Sigmoid colon (tissue), 7 donors: ENCODE measurements around the gene CDK8. TPM values are rescaled to one million over a fixed set of nuclear protein-coding genes. Genes with fewer than 3 reads are reported as not detected.

ENCODE experiments used
- DNase-seq: peaks from one replicate; pipeline ENCODE4 v3.0.0-alpha.2; 2019
- H3K27ac ChIP-seq, 4 donors: fragments of 200-600 bp; sonication (generic); one replicate each; pipeline ENCODE4 v1.5.1; 2016 to 2019; ENCODE audit warnings: mild to moderate bottlenecking in 1 of 4
- H3K27me3 ChIP-seq, 3 donors: fragments of 200-600 bp; sonication (generic); one replicate each; pipeline ENCODE4 v1.5.1; 2019; ENCODE audit warnings: mild to moderate bottlenecking in 1 of 3
- H3K36me3 ChIP-seq, 4 donors: fragments of 200-600 bp; sonication (generic); one replicate each; pipeline ENCODE4 v1.5.1; 2016 to 2019
- H3K4me1 ChIP-seq, 4 donors: fragments of 200-600 bp; sonication (generic); one replicate each; pipeline ENCODE4 v1.5.1; 2017 to 2019
- H3K4me3 ChIP-seq, 4 donors: fragments of 200-600 bp; sonication (generic); one replicate each; pipeline ENCODE4 v1.5.1; 2017 to 2019; ENCODE audit warnings: mild to moderate bottlenecking in 2 of 4, moderate library complexity in 1 of 4
- H3K9me3 ChIP-seq, 4 donors: fragments of 200-600 bp in 3 of 4; sonication (generic) in 3 of 4; one replicate each; pipeline versions ENCODE4 v1.5.1 to v1.6.1; 2013 to 2019
- EP300 ChIP-seq, 4 donors: sonication (generic); formaldehyde crosslinking; IDR thresholded peaks; one replicate each; pipeline ENCODE4 v1.6.1; 2017; ENCODE audit warnings: antibody characterized with exemption in 4 of 4
- POLR2A ChIP-seq, 2 donors: fragments of 450-650 bp; IDR thresholded peaks; one replicate each; pipeline ENCODE4 v1.6.1; 2016; ENCODE audit warnings: antibody characterized with exemption in 2 of 2, mild to moderate bottlenecking in 2 of 2, moderate library complexity in 2 of 2
- POLR2AphosphoS5 ChIP-seq, 4 donors: sonication (generic); formaldehyde crosslinking; IDR thresholded peaks; one replicate each; pipeline ENCODE4 v1.6.1; 2017; ENCODE audit warnings: antibody characterized with exemption in 4 of 4
- WGBS, 2 donors: extraction: QIAGEN DNeasy Blood & Tissue Kit; methylation state at CpG; one replicate each; pipeline ENCODE4 v1.1.7; 2013; 5-methylcytosine and 5-hydroxymethylcytosine counted together
- intact Hi-C: fragments of 100-400 bp; cut with DNase I; formaldehyde crosslinking; loops from one replicate; pipeline ENCODE4 v1.15.1; 2023
- polyA plus RNA-seq, 3 donors: library from polyadenylated mRNA; stranded (reverse); fragments of 200-250 nt; gene quantifications; one replicate each; pipeline ENCODE4 v1.2.3, GENCODE V29; 2013
- total RNA-seq, 4 donors: library from RNA; depleted of rRNA; stranded (reverse); fragments of >200 nt; gene quantifications; one replicate each; pipeline ENCODE4 v1.1.0, GENCODE V29; 2016
- TF ChIP-seq, protein P1 (sequence below), 4 experiments: fragments of 450-650 bp in 3 of 4; fragments of 200-600 bp in 1 of 4; IDR thresholded peaks; one replicate each; pipeline ENCODE4 v1.5.1; 2016 to 2019; ENCODE audit warnings: antibody characterized with exemption in 4 of 4, mild to moderate bottlenecking in 3 of 4, moderate library complexity in 2 of 4
- donor health status: healthy with polysubstance abuse.
- donor health status: Bipolar disorder and iron deficiency.
- donor health status: healthy.

The CDK8 gene
- total and polyA plus RNA-seq, 7 donors = 10.8 to 78.6 (median 42.3) TPM

DNA sequence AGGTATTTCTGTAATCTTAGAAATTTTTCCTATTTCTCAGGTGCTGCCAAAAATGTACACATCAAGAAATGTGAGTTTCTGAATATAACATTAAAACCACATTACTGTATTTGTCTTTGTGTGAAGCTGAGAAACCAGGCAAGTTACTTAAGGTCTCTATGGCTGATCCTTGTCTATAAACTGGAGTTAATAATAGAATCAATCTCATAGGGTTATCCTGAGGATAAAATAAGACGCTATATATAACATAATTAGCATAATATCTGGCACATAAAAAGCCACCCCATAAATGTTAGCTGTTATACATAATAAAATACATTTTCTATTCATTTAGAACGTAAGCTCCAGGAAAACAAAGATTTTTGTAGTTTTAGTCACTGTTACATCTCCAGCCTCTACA lies 37.9 kb upstream of the CDK8 start:
- H3K9me3 ChIP-seq = no peaks in the 10 kb centered on the region
- H3K27ac ChIP-seq = no peak overlapping the region
- H3K27me3 ChIP-seq = no peaks in the 10 kb centered on the region
- no peak overlapping the region for H3K4me3 ChIP-seq
- intact Hi-C loops = no loop called here
- no peak for TF ChIP-seq POLR2A (IDR thresholded peaks at IDR 0.05)
- TF ChIP-seq, protein P1, sequence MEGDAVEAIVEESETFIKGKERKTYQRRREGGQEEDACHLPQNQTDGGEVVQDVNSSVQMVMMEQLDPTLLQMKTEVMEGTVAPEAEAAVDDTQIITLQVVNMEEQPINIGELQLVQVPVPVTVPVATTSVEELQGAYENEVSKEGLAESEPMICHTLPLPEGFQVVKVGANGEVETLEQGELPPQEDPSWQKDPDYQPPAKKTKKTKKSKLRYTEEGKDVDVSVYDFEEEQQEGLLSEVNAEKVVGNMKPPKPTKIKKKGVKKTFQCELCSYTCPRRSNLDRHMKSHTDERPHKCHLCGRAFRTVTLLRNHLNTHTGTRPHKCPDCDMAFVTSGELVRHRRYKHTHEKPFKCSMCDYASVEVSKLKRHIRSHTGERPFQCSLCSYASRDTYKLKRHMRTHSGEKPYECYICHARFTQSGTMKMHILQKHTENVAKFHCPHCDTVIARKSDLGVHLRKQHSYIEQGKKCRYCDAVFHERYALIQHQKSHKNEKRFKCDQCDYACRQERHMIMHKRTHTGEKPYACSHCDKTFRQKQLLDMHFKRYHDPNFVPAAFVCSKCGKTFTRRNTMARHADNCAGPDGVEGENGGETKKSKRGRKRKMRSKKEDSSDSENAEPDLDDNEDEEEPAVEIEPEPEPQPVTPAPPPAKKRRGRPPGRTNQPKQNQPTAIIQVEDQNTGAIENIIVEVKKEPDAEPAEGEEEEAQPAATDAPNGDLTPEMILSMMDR (IDR thresholded peaks at IDR 0.05) = no peak
- TF ChIP-seq EP300 (IDR thresholded peaks at IDR 0.05) = no peak
- TF ChIP-seq POLR2AphosphoS5 (IDR thresholded peaks at IDR 0.05) = no peak
- peaks cover 0 to 16% (median 14%) of the 10 kb centered on the region in 4 donors for H3K4me1 ChIP-seq
- DNase-seq = no peak
- 96 to 98% methylated on average over 2 of the region's 2 CpGs for WGBS, 2 donors
- H3K36me3 ChIP-seq = peaks cover 37 to 91% (median 43%) of the 10 kb centered on the region in 4 donors

DNA sequence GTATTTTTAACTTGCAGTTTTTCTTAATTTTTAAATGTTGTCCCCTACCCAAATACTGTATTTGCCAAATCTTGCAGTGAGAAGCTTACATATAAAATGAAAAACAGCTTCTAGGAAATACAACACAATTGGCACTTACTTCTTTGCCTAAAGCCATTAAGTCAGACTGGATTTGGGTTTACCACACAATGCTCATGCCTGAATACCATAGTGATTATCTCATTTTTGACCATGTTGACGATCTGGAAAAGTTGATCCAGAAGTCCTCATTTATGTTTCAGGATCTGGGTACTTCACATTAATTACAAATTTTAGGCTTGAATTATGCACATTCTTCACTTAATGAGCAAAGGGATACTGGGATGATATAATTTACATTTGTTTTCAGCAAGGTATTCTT lies 34.2 kb upstream of the CDK8 start:
- Histone ChIP-seq H3K9me3 (no peaks in the 10 kb centered on the region), H3K36me3 (peaks cover 29 to 55% (median 33%) of the 10 kb centered on the region in 4 donors), H3K4me3 (no peak overlapping the region), H3K27ac (no peak overlapping the region), H3K4me1 (peaks cover 0 to 26% (median 21%) of the 10 kb centered on the region in 4 donors), H3K27me3 (no peaks in the 10 kb centered on the region)
- no peak for DNase-seq
- 82 to 88% methylated on average over 1 of the region's 1 CpG for WGBS, 2 donors
- intact Hi-C loops = loop anchor here (2.0 to 5.0 kb wide), 2 partner anchors 33 to 203 kb away; no protein-coding TSS in a partner anchor
- TF ChIP-seq POLR2AphosphoS5 (IDR thresholded peaks at IDR 0.05) = no peak
- TF ChIP-seq, protein P1 (IDR thresholded peaks at IDR 0.05) = no peak

DNA sequence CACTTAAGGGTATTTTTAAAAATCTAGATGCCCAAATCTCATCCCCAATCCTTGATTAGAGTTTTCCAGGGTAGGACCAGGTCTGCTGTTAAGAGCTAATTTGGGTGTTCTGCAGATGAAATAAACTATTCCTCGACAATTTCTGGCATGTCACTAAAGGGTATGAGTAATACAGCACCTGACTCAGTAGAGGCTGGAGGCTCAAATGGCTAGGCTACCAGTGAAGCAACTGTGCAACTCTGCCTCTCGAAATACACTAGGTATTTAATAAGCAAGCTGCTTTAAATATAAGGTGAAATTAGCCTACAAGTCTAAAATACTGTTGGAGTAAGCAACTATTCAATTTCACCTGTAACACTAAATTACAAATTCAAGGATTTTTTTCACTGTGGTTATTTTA lies 33.4 kb upstream of the CDK8 start:
- no peak for DNase-seq
- Histone ChIP-seq H3K4me1 (peaks cover 0 to 26% (median 21%) of the 10 kb centered on the region in 4 donors), H3K27me3 (no peaks in the 10 kb centered on the region), H3K27ac (peak overlapping the region in 1 of 4 donors; percentile 97), H3K4me3 (peak overlapping the region in 3 of 4 donors; percentile 92 to 96 (median 93)), H3K9me3 (no peaks in the 10 kb centered on the region), H3K36me3 (peaks cover 20 to 46% (median 25%) of the 10 kb centered on the region in 4 donors)
- no peak for TF ChIP-seq POLR2A (IDR thresholded peaks at IDR 0.05)
- no peak for TF ChIP-seq EP300 (IDR thresholded peaks at IDR 0.05)
- TF ChIP-seq, protein P1 (IDR thresholded peaks at IDR 0.05) = no peak
- TF ChIP-seq POLR2AphosphoS5 (IDR thresholded peaks at IDR 0.05) = no peak
- intact Hi-C loops = loop anchor here (2.0 to 5.0 kb wide), 2 partner anchors 34 to 202 kb away; no protein-coding TSS in a partner anchor
- WGBS, 2 donors = 78 to 80% methylated on average over 2 of the region's 2 CpGs

- H3K4me1 ChIP-seq = peaks cover 0 to 26% (median 21%) of the 10 kb centered on the region in 4 donors
- H3K27ac ChIP-seq = peak overlapping the region; percentile 95 to 98 (median 96)
- H3K36me3 ChIP-seq = peaks cover 15 to 38% (median 23%) of the 10 kb centered on the region in 4 donors
- H3K4me3 ChIP-seq = peak overlapping the region; percentile 79 to 96 (median 92)
- H3K9me3 ChIP-seq = no peaks in the 10 kb centered on the region
- no peak for DNase-seq
- TF ChIP-seq POLR2A (IDR thresholded peaks at IDR 0.05) = no peak
- TF ChIP-seq POLR2AphosphoS5 (IDR thresholded peaks at IDR 0.05) = no peak
- TF ChIP-seq, protein P1 (IDR thresholded peaks at IDR 0.05) = no peak
- no peak for TF ChIP-seq EP300 (IDR thresholded peaks at IDR 0.05)
- intact Hi-C loops = loop anchor here (2.0 to 5.0 kb wide), 2 partner anchors 35 to 201 kb away; no protein-coding TSS in a partner anchor
- WGBS, 2 donors = 0 to 1% methylated on average over 16 of the region's 16 CpGs
- no peaks in the 10 kb centered on the region for H3K27me3 ChIP-seq
Observed at GRCh38 chr13:26221399-26221720, 32.6 kb upstream of the CDK8 start.
